Astrocyte of the spinal cord (primary cell): Measurements from ENCODE around the gene PRKG1.

Experiments used
- DNase-seq: peaks from one replicate; pipeline ENCODE4 v3.0.0; 2011; ENCODE audit warnings: low read depth, low spot score
- H3K4me3 ChIP-seq: 2 replicates; pipeline ENCODE4 v1.5.1; 2011; ENCODE audit warnings: low read depth, mild to moderate bottlenecking, low read length, moderate library complexity
- in situ Hi-C: cut with HindIII; loops from 2 replicates; pipeline ENCODE4 v1.10.0; 2017; ENCODE audit warnings: low sequenced_read_pairs
- TF ChIP-seq, protein P1 (sequence below): IDR thresholded peaks from 2 replicates; pipeline ENCODE4 v1.5.1; 2012; ENCODE audit warnings: low read depth, mild to moderate bottlenecking, low read length, inconsistent platforms

Gene PRKG1

DNA sequence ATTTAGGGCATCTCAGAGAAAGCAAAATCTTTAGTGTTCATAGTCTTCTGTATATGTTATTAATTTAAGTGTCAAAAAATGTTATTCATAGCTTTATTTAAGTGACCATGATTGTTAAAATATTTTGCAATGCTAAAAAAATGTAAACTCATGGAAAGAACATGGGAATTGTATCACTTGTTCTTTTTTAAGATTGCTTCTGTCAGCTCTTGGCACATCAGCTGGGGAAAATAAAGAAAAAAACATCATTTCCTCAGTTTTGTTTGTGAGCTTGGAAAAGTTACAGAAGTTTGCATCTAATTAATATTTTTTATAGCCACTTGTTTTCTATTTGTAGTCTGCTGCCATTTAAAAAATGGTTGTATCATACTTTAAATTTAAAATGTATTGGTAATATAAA lies 911.0 kb downstream of the PRKG1 start:
- no peak overlapping the region for H3K4me3 ChIP-seq
- DNase-seq: no peak
- in situ Hi-C loops: no loop called here
- TF ChIP-seq, protein P1, sequence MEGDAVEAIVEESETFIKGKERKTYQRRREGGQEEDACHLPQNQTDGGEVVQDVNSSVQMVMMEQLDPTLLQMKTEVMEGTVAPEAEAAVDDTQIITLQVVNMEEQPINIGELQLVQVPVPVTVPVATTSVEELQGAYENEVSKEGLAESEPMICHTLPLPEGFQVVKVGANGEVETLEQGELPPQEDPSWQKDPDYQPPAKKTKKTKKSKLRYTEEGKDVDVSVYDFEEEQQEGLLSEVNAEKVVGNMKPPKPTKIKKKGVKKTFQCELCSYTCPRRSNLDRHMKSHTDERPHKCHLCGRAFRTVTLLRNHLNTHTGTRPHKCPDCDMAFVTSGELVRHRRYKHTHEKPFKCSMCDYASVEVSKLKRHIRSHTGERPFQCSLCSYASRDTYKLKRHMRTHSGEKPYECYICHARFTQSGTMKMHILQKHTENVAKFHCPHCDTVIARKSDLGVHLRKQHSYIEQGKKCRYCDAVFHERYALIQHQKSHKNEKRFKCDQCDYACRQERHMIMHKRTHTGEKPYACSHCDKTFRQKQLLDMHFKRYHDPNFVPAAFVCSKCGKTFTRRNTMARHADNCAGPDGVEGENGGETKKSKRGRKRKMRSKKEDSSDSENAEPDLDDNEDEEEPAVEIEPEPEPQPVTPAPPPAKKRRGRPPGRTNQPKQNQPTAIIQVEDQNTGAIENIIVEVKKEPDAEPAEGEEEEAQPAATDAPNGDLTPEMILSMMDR: no peak

DNA sequence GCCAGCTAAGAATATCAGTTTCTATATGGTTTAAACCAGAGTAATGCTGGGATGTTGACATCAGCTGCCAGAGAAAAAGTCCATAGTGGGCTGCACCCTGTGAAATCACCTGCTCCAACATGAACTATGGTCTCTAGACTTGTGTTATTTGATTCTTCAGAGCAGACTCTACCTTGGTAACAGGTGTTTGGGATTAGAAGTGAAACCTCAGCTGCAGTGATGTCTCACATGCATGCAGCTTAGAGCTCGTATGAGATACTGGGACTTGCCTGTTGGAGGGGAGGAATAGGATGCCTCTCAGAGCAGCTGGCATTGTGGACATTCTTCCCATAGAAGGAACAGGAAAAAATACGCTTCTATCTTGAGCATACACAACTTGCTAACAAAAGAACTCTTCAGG lies 912.2 kb downstream of the PRKG1 start:
- DNase-seq: no peak
- no peak overlapping the region for H3K4me3 ChIP-seq
- in situ Hi-C loops: no loop called here
- TF ChIP-seq, protein P1: no peak

DNA sequence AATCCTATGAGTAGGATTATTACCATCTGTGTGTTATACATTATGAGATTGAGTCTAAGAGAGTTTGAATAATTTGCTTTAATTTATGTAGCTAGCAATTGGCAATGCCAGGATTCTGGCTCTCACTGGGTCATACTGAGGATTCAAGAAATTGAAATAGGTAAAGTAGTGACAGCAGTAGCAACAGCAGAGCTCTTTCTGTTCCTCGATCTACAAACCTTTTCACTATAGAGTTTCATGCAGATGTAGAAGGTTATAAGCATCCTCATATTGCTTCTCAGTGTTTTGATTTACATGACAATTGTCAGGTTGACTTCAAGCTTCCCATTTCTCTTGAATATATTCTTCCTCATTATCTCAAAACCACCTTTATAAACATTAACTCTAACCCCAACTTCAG lies 919.2 kb downstream of the PRKG1 start:
- TF ChIP-seq, protein P1: no peak
- DNase-seq: no peak
- no peak overlapping the region for H3K4me3 ChIP-seq
- in situ Hi-C loops: no loop called here

DNA sequence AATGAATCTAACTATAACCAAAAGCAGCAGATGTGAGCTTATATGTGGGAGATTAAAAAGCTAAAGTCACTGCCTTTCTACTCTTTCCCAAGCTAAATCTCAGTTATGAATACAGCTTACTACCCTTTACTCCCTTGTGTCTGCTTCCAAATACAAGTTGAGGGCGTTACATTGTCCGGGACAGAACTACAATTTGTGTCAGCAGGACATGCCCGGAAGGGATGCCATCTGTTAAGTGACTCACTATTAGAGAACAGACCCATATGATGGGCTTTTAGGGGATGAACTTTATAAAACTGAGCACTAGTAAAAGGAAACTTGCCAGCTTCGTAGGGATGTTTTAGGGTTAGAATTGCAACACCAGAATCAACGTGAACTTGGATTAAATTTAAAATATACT lies 924.8 kb downstream of the PRKG1 start:
- TF ChIP-seq, protein P1: no peak
- no peak overlapping the region for H3K4me3 ChIP-seq
- in situ Hi-C loops: no loop called here
- DNase-seq: no peak

DNA sequence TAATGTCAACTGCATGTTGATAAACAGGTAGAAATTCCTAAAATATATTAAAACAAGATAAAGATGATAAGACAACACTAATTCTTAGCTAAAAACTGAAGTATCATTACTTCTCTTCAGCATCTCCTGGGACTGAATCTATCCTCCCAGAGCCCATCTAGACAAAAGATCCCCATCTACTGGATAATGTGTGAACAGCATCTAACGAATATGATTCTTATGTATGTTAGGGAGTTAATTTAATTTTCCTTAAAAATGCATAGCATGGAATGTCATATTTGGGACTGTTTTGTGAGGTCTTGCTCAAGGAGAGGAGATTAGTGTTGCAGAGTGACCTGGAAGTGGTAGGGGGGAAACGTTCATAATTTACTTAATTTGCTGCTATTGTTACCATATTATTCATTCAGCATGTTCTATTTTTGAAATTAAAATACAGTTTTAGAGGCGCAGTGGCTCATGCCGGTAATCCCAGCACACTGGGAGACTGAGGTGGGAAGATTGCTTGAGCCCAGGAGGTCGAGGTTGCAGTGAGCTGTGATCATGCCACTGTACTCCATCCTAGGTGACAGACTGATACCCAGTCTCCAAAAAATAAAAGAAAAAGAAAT lies 930.2 kb downstream of the PRKG1 start:
- peak; percentile 59 for DNase-seq
- in situ Hi-C loops: no loop called here
- no peak overlapping the region for H3K4me3 ChIP-seq
- TF ChIP-seq, protein P1: peak; percentile 65

DNA sequence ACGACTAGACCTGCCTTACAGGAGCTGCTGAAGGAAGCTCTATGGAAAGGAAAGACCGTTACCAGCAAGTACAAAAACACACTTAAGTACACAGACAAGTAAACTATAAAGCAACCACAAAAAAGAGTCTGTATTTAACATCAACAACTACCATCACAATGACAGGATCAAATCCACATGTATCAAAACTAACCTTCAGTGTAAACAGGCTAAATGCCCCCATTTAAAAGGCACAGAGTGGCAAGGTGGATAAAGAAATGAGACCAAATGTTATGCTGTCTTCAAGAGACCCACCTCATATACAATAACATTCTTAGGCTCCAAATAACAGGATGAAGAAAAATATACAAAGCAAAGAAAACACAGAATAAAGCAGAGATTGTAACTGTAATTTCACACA lies 932.8 kb downstream of the PRKG1 start:
- TF ChIP-seq, protein P1: no peak
- in situ Hi-C loops: no loop called here
- no peak for DNase-seq
- H3K4me3 ChIP-seq: no peak overlapping the region

DNA sequence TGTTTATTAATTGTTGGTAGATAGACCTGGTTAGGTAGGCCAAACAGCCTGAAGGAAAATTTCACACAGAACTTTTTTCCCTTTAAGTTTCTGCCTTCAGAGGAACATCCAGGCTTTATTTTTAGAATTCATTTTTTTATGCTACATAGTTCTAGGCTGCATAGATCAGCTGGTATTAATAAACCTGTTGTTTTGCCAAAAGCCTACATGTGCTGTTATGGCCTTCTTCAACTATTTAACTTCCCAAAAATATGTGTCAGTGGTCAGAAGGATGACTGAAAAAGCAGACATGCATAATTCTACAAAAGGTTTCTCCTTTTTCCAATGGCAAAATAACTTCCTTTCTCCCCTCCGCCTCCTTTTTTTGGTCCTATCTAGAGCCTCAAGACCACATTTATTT lies 936.8 kb downstream of the PRKG1 start:
- no peak for DNase-seq
- TF ChIP-seq, protein P1: no peak
- no peak overlapping the region for H3K4me3 ChIP-seq
- in situ Hi-C loops: no loop called here
